HEK293T (cell line): ENCODE data around the gene CIT.

Experiments
- ARNT ChIP-seq: fragments of 450-650 bp; IDR thresholded peaks from 2 replicates; pipeline ENCODE4 v1.6.1; 2017; ENCODE audit warnings: mild to moderate bottlenecking
- BHLHE40 ChIP-seq: fragments of 450-650 bp; IDR thresholded peaks from 2 replicates; pipeline ENCODE4 v1.6.1; 2016; ENCODE audit warnings: mild to moderate bottlenecking, moderate library complexity, borderline replicate concordance
- SP1 ChIP-seq: fragments of 450-650 bp; IDR thresholded peaks from 2 replicates; pipeline ENCODE4 v1.6.1; 2017

DNA sequence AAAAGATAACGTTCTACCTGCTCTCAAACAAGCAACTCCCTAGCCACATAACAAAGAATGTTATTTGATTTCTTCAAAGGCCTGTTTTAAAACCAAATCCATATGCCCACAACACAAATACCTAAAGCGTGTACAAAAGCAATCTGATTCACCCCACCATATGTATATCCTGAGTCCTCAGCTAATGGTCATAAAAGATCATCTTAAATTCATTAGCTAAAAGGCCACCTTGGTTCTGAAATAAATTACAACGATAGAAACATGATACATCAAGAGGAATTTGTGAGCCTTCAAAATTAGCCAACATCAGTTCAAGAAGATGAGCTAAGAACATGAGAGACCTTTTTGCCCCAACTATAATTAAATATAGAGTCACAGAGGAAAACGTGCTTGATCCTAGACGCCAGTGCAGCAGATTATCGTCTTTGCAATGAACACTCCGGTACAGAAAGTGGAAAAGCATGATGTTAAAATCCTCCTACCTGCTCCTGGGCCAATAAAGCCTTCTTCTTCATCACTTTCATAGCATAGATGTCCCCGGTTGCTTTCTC, 20.0 kb downstream of the CIT start:
- no peak for TF ChIP-seq ARNT
- TF ChIP-seq BHLHE40: no peak
- no peak for TF ChIP-seq SP1
